GM18520 (cell line): Measurements from ENCODE around the gene NUDT14.

Experiments used
- ATAC-seq: cut with Tn5 transposase; IDR thresholded peaks from one replicate; pipeline ENCODE4 v1.9.1; 2021; ENCODE audit not compliant: unreplicated experiment

The NUDT14 gene

DNA sequence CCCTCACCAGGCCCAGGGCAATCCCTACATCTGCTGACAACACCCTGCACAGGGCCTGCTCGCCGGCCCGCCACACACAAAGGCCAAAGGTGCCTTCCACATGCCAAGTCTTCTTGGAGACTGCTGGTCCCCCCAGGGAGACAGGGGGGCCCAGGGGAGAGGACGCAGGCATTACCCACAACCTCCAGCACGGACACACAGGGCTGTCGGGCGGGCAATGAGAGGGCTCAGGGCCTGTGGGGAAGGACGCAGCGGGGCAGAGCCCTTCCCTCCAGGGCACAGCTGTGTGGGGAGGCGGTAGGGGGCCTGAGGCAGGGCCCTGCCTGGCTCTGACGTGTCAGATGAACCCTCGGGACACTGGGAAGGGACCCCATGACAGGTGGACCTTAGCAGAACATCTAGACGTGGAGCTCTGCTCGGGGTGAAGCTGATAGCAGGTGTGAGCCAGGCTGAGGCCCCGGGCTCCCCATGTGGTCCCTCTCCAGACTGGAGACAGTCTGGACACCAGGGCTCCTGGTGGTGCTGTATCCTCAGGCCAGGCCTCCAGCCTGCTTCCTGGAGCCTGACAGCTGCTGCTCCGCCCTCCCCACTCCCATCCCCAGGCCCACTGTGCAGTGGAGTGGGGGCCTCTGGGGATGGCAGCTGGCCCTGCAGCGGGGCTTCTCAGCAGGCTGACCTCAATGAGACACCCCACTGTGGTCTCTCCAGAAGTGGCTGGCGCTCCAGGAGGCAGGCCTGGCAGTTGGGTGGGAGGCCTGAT lies 31.6 kb upstream of the NUDT14 start:
- no peak for ATAC-seq

DNA sequence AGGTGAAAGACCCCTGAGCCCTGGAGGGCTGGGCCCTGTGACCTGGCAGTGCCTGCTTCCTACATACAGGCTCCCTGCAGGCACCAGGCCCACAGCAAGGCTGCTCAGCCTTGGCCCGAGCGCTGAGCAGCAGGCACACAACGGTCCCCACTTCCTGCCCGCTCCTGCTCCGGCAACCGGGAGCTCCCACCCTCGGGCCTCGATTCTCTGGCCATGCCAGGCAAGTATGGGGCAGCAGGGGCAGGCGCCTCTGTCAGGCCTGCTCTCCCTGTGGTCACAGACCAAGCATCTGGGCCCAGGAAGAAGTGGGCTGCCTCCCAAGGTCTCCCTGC lies 30.6 kb upstream of the NUDT14 start:
- no peak for ATAC-seq

DNA sequence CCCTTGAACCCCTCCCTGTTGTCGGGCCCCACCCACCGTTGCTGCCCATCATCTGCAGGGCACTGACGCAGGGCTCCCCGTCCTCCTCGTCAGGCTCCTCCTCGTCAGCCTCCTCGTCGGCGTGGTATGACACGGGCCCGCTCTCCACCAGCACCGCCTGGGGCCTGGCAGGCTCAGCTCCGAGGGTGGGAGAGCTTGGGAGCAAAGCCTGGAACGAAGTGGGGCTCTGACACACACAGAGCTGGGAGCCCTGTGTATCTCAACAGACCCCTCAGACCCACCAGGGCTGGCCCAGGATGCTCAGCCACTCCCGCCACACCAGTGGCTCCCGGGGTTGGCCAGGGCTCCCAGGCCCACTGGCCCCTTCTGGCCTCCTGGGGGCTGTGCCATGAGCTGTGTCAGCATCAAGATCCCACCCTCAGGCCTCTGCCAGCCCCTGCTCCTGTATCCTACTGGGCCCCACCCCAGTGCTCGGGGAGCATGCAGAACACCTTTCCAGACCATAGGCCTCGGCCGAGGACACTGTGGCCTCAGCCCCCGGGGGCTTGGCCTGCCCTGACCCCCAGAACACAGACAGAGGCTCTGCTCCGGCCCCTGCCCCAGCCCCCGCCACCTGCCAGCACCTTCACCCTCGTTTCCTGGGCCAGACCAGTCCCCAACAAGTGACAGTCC lies 30.1 kb upstream of the NUDT14 start:
- no peak for ATAC-seq

DNA sequence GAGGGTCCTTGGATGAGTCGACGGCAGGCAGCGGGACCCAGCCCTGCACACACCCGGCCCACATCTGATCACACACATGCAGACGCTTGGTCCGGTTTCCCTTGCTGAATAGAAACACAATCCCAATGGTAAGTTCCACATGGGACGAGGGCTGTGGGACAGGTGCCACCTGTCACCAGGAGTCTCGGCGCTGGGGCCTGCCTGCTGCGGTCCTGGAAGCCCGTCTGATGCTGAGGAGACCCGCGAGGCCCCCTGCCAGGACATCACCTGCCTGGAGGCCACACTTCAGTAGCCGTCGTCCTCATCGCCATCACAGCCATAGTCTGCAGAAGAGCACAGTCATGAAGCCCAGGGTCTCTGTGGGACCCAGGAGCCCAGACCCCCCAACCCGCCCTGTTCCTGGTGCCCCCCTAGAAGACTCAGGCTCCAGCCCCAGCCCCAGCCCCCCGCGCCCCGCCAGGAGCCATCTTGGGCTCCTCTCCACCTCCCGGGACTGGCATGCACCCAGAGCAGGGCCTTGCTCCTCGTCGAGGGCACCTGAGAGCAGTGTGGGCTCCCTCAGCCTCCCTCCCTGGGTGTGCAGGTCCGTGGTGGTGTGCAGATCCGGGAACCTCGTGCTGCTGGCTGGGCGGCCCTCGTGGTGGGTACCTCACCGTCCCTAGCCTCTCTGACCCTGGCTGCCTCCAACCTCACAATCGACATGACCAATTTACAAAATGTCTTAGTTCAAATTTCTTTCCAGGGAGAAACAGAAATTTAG lies 29.3 kb upstream of the NUDT14 start:
- ATAC-seq, result no peak

DNA sequence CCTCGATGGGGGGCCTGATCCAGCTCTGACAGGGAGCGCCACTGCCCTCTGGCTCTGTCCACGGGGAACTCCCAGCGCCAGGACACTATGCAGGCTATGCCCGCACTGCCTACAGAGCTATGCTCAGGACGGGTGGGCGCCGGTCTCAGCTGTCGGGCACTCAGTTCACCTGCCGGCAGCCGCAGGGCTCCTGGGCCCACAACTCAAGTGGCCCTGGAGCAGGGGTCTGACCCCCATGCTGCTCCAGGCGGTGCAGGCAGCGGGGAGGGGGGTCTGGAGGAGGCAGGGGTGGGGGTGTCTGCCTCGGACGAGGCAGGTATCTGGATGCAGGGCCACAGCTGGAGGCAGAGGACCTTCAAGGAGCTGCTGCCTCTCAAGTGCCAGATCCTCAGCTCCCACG lies 28.5 kb upstream of the NUDT14 start:
- no peak for ATAC-seq

DNA sequence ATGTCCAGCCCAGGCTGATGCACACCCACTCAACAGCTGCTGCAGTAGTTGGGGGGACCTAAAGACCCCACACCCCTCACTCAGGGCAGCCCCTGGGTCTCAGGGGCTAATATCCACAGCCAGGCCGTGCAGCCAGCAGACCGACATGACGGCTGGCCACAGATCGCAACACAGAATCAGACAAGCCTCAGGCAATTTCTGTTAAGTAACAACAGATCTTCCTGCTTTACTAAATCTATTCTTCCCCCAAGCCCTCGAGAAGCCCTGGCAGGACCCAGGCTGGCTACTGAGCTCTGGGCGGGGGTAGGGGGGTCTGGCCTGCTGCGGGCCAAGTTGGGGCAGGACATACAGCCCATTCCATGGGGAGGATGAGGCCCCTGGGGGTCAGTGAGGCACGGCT lies 28.0 kb upstream of the NUDT14 start:
- ATAC-seq, result no peak

DNA sequence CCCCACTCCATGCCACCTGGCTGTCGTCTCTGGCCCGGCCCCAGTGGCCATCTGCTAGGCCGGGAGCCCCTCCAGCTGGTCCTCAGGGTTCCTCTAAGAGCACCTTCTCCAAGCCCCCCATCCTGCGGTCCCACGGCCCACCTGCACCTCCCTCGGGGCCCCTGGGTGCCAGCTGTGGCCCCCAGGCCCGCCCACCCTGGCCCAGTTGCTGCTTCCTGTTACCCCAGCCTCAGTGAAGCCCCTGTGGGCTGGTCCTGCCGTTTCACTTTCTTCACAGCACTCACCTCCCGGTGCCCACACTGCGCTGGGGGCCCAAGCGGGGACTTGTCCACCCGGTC lies 27.6 kb upstream of the NUDT14 start:
- ATAC-seq, result no peak

DNA sequence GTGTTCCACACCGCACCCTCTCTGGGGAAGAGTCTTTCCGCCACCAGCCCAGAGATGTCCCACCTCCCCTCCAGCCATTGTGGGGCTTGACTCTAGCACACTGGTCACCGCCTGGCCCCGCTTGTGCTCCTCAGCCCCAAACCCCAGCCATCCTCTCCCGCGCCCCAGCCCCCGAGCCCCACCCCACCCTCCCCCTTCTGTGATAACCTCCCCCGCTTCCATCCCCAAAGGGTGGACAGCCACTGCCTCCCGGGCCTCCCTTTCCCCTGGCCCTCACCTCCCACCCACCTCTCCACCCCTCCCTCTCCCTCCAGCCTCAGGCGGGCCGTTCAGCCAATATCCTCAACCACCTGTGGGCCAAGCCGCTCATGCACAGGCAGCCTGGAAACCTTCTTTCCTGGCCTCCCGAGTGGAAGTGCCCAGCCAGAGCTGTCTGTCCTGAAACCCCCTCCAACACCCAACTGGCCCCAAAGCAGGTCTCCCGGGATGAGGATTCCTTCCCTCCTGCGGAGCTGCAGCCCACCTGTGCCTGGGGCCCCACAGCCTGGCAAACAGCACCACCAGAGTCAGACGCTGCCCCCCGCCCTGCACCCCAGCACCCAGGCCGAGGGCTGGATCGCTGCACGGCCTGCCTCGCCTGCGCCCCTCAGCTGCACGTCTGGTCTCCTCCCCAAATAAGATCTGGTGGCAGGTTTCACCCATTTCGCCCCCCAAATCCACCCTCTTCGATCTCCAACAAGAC lies 27.1 kb upstream of the NUDT14 start:
- ATAC-seq, result no peak

DNA sequence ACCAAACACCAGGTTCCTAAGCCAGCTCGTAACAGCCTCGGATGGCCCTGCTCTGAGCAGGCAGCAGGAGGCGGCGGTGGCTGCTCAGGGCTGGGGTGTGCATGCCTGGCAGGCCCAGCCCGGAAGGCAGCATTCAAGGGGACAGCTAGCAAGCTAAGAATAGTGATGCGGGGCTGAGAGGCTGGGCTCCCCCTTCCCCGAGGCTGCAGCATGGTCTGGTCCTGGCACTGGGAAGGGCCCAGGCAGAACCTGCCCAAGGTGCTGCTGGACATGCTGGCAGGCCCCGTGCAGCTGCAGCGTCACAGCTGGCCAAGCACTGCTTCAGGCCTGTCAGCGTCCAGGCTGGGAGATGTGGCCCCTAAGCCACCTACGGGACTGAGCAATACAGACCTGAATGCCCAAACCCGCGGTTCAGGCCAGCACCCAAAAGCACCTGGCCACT lies 26.4 kb upstream of the NUDT14 start:
- ATAC-seq, result no peak

DNA sequence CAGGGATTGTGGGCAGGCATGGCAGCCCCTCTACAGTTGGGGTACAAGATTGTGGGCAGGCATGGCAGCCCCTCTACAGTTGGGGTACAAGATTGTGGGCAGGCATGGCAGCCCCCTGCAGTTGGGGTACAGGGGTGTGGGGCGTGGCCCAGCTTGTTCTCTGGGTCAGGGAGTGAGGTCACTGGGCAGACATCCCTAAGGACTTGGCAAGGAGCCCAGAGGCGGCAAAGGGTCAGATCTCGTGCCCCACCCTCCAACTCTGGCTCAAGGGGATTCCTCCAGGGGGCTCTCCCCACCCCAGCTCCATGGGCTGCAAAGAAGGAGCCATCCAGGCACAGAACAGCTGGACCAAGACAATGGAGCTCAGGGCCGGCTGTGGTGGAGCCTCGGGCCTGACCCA lies 25.8 kb upstream of the NUDT14 start:
- no peak for ATAC-seq

DNA sequence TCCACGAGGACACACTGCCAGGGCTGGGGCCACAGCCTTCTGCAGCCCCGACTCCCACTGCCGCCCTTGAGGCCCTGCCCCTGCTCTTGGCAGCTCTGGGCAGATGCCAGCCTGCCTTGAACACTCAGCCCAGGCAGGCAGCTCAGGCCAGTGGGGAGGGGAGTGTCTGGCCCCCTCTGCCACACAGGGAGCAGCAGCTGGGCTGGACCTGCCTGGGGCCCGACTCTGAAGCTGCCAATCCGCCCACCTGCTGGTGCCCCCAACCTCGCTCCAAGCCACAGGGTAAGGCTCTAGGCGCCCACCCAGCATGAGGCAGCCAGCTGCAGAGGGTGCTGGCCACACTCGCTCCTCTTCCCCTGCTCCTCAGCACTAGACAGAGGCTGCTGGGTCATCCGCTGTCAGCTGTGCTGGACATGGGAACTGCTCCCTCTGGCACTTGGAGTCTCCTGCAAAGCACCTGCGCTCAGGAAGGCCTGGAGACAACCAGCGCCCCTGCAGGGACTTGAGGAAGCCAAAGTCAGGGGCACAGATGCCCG lies 24.6 kb upstream of the NUDT14 start:
- no peak for ATAC-seq

DNA sequence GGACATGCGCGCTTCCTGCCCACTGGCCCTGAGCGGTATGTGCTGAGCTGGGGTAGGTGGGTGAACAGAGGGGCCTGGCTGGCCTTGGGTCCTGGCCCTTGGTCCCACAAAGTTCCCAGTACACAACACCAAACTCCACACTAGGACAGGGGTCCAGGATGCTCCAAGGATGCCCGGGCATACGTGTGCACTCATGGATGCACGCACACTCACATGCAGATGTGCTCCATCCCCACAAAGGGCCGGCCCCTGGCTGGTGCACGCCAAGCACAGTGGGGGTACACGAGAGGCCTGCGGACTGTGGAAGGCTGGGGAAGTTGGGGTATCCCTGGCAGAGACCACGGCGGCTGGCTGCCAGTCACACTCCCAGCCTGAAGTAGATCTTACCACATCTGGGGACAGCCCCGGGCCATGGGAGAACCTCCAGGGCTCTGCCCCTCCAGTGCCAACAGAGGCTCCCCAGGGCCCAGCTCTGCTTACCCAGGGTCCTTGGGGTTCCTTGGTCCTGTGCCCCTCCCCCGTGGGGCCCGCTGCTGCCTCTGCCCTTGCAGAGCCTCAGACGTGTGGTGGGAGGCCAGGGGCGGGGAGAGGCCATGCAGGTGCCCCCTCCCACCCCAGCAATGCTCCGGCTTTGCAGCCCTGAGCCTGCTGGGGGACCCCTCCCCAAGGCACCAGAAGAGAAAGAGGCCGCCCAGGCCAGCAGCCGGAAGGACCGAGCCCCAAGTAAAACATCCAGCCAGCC lies 24.0 kb upstream of the NUDT14 start:
- ATAC-seq, result no peak

DNA sequence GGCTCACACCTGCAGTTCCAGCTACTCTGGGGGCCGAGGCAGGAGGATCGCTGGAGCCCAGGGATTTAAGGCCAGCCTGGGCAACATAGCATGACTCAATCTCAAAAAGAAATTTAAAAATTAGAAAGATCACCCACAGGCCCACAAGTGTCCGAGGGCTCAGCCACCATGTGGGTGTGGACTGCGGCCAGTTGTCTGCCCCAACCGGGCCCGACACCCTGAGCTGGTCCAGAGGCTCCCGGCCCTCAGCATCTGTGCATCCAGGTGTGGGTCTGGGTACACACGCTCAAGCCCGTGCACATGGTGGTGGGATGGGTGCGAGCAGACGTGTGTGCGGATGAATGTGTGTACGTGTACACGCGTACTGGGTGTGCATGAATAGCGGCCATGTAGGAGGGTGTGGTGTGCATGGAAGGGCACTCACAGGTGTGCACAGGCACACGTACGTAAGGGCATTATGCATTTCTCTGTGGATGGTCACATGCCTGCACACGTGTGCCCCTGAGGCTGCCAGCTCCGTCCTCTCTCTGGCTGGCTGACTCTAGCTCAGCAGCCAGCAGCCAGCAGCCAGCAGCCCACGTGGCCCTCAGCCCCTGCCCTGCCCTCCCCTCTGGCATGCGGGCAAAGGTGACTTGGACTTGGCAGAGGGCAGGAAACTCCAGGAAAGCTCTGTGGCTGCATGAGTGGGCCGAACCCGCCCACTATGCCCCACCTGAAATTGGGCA lies 23.3 kb upstream of the NUDT14 start:
- ATAC-seq, result no peak

DNA sequence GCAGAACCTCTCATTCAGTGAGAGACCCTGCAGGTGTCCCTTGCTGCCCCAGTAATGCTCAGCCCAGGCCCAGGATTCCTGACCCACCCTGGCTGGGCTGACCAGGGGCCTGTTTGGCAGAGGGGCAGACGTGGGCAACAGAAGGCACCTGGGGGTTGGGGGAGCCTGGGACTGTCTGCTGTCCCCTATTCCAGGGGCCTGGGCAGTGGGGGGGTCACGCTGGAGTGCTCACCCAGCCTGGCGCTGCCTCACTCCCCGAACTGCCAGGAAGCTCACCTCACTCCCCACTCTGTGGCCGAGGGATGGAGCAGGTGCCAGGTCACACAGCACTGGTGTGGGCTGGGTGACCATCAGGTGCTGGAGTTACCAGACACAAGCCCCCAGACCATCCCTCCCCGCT lies 22.6 kb upstream of the NUDT14 start:
- no peak for ATAC-seq

DNA sequence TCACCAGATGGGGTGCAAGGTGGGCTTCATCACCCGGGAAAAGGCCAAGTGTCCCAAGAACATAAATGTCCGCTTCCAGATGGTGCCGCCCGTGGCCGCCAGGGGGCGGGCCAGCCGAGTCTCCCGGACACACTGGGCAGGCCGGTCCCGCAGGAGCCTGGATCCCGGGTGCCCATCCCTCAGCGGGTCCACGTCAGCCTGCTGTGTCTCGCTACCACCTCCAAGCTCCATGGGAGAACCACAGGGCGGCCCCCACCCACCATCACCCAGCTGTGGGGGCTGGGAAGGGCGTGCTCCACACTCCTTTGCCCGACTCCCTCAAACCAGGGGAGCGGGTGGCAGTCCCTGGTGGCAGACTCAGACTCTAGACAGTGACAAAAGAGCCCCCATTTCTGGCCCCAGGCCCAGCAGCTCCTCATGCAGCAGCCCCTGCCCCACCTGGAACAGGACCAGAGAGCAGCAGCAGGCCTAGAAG lies 22.0 kb upstream of the NUDT14 start:
- no peak for ATAC-seq

DNA sequence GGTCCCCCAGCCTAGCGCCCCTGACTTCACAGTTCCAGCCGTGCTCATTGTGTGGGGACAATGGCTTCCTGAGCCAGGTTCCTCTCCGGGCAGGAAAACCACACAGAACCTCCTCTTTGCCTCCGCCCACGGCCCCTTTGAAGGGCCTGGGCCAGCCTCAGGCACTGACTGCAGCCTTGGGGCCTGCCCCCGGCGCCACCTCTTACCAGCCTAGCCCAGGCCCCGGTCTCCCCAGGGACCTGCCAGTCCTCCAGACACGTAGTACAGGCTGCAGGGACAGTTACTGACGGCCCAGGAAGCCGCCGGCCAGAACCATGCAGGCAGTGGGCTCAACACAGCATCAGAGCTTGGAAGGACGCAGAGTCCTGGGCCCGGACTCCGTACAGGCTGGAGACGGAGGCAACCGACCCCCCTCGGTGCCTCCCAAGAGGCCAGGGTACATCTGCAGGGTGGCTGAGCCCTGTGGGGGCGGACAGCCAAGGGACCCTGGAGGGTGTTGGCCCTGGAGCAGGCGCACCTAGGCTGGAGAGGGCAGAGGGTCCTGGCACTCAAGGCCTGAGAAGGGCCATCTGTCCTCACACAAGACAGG lies 20.9 kb upstream of the NUDT14 start:
- ATAC-seq, result no peak

DNA sequence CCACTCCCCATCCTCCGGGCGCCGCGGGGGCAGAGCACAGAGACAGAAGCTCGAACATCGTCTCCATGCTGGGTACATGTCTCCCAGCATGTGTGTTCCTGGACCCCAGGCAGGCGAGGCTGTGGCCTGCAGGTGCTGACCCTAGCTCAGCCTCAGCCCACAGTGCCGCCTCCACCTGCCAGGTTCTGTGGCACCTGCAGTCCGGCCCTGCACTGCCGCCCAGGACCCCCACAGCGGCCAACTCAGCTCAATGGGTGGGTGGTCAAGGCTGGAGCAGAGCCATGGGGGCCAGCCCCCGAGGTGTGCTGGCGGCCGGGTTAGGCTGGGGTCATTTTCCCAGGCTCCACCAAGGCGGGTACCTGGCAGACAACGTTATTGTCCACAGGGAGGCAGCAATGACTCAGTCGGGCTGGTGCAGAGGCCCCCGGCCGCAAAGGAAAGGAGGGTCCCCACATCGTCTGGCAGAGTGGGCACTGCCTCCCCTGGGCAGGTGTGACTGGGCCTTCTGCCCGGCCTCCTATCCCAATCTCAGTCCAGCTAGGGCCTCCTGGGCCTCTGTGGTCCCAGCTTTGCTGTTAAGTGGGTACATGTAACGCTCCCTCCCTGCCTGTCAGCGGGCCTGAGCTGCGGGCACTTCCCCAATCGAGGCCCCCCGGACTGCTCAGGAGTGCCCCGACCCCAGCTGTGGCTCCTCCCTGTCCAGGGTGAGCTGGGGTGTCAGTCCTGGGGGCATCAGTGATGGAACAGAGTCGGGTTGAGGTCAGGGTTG lies 20.2 kb upstream of the NUDT14 start:
- no peak for ATAC-seq

DNA sequence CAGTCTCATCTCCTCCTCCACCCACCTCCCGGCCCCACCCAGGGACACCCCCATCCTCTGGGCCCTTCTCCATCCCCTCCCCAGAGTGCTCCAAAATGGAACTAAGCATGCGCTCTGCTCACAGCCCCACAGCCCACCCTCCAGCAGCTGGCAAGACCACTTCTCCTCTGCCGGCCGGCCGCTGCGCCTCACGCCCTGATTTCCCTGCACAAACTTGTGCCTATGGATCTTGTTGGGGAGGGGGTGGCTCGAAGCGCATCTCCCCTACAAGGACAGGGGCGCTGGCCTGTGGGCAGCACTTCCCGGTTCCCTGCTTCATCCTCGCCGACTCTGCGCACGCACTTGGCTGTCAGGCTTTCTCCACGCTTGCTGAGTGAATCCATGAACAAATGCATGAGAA lies 19.5 kb upstream of the NUDT14 start:
- ATAC-seq, result no peak

DNA sequence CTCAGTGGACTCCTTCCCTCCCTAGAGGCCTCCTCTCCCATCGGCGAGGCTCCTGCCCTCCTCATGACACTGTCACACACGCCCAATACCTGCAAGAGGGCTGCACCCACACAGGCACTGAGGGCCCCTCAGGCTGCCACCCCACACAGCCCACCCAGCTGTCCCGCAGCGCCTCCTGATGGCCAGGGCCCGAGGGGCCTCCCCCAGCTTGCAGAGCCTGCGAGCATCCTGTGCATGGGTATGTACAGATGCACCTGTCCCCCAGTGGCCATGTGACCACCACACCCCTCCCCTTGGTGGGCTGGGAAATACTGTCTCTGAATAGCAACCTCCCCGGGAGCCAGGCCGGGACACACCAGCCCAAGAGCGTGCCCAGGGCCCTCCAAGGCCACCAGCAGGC lies 19.0 kb upstream of the NUDT14 start:
- ATAC-seq, result no peak
